Omental fat pad (tissue), 4 donors: ENCODE results near the gene SOBP. TPM values are rescaled to one million over a fixed set of nuclear protein-coding genes. Genes with fewer than 3 reads are reported as not detected.

Experiments used
- ATAC-seq: fragments of 150-250 bp; one replicate; pipeline ENCODE4 v1.9.1; 2016; ENCODE audit warnings: mild to moderate bottlenecking, moderate library complexity; ENCODE audit not compliant: low FRiP score
- DNase-seq: peaks from one replicate; pipeline ENCODE4 v3.0.0-alpha.2; 2019; ENCODE audit warnings: low spot score
- CTCF ChIP-seq, 3 donors: fragments of 450-650 bp; IDR thresholded peaks; one replicate each; pipeline ENCODE4 v1.5.1; 2016 to 2017; ENCODE audit warnings: antibody characterized with exemption in 3 of 3, mild to moderate bottlenecking in 3 of 3, moderate library complexity in 2 of 3
- total RNA-seq, 4 donors: library from RNA; depleted of rRNA; stranded (reverse); fragments of >200 nt; gene quantifications; one replicate each; pipeline ENCODE4 v1.1.0, GENCODE V29; 2016

The SOBP gene
- total RNA-seq, 4 donors from 2014 or later, result 1.9 to 9.6 (median 4.0) TPM

- DNase-seq, result no peak
- ATAC-seq, result peak; percentile 87
- TF ChIP-seq CTCF (IDR thresholded peaks at IDR 0.05), result no peak
These were observed 104.8 kb downstream of the SOBP start for GRCh38 chr6:107594736-107595135.

DNA sequence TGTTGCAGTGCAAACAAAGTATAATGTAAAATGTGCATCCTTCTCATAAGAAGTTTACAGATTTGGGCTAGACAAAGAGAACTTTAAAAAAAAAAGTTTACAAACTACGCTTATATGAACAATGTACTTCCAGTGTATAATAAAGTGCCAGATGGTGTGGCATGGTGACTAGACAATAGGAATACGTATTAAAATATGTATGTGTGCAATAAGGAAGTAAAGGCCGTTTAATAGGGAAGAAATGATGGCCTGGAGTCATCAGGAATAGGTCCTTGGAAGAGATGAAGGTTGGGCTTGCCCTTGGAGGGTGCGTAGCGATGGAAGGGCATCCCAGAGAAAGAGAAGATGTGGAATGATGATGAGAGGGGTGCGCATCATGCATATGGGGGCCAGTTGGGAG, 108.2 kb downstream of the SOBP start:
- TF ChIP-seq CTCF (IDR thresholded peaks at IDR 0.05), result no peak
- ATAC-seq (no peak), DNase-seq (no peak)

DNA sequence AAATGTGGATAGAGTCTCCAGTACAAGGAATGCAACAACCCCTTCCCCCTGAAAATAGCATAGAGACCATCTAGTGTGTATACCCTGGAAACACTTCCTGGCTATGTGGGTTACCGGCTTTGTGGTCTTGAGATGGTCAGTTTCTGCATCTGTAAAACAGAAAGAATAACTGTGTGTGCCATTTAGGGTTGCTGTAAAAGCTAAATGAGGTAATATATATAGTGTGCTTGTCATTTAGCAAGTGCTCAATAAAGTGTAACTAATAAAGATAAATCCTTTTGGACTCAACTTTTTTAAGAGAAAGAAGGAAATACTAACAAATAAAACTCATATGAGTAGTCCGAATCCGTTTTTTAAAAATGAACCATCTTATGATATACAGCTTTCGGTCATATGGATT, 109.1 kb downstream of the SOBP start:
- TF ChIP-seq CTCF (IDR thresholded peaks at IDR 0.05), result no peak
- ATAC-seq, result no peak

GRCh38 chr6:107600121-107600520, 110.2 kb downstream of the SOBP start:
- TF ChIP-seq CTCF (IDR thresholded peaks at IDR 0.05), result no peak
- no peak for ATAC-seq
- no peak for DNase-seq

More for the DNA sequence above, 109.1 kb downstream of the SOBP start:
- no peak for DNase-seq

DNA sequence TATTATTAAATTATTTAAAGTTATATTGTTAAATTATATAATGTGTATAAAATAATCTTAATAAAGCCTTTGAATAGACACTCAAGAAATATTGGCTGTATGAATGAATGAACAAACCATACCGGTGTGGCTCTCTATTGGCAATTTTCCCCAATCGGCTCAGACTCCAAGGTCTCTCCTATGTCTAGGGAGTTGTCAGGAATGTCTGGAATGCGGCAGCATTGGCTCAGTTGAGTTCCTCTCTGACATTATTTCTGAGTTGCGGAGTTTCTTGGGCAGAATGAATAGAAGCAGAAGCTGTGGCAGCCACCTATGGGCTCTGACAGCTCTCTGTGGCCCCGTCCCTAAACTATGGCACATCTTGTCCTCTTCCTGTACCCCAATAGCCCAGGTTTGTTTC, 111.0 kb downstream of the SOBP start:
- ATAC-seq, result no peak
- no peak for DNase-seq
- TF ChIP-seq CTCF (IDR thresholded peaks at IDR 0.05), result no peak

- DNase-seq (no peak), ATAC-seq (no peak)
- no peak for TF ChIP-seq CTCF (IDR thresholded peaks at IDR 0.05)
These were observed 111.5 kb downstream of the SOBP start for GRCh38 chr6:107601406-107601805.

DNA sequence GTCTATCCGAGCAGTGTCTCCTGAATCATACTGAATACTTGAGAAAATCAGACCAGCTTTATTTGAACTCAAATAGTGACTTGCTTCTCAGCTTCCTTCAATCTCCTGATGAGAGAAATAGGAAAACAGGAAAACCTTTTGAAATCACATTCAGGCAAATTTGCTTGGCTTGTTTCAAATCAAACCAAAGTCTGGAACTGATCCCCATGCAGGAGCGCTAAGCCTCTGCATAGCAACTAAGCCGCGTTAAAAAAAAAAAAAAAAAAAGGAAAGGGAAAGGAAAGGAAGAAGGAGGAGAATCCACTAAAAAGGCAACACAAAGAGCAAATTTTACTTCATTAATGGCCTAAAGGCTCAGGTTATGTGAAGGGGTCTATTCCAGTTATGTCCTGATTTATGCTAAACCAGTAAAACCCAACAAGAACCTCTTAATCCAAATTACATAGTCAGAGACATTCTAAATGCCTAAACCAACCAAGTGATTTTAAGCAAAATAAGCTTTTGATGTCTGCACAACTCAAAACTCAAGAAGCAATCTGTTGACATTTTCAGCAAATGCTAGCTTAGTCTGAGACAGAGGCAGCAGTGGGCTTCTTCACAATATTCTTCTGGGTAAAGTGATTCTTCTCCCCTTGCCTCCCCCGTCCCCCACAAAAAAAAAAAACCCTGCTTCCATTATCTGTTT, 112.5 kb downstream of the SOBP start:
- DNase-seq (no peak), ATAC-seq (no peak)
- no peak for TF ChIP-seq CTCF (IDR thresholded peaks at IDR 0.05)
